GM23338 (cell line): ENCODE measurements around the gene HS6ST1. TPM values are rescaled to one million over a fixed set of nuclear protein-coding genes. Genes with fewer than 3 reads are reported as not detected.

Source experiments
- ATAC-seq: fragments of 200-7000 bp; cut with Tn5 transposase; 3 replicates; pipeline ENCODE4 v1.9.1; 2020
- DNase-seq: peaks from one replicate; pipeline ENCODE4 v3.0.0-alpha.2; 2015; ENCODE audit warnings: low spot score
- H2AFZ ChIP-seq: fragments of 200-600 bp; sonication (generic); 2 replicates; pipeline ENCODE4 v1.8.0; 2016; ENCODE audit warnings: antibody characterized with exemption, mild to moderate bottlenecking, moderate library complexity
- H3F3A ChIP-seq: fragments of 200-600 bp; sonication (generic); replicated peaks from 2 replicates; pipeline ENCODE4 v1.8.0; 2017; ENCODE audit warnings: antibody characterized with exemption, mixed run types, low read depth
- H3K27ac ChIP-seq: fragments of 200-600 bp; sonication (generic); 2 replicates; pipeline ENCODE4 v1.6.1; 2016; ENCODE audit warnings: low read depth
- H3K27me3 ChIP-seq: fragments of 200-600 bp; sonication (generic); 2 replicates; pipeline ENCODE4 v1.8.0; 2016; ENCODE audit warnings: mild to moderate bottlenecking, mixed run types, moderate library complexity; ENCODE audit not compliant: insufficient read depth
- H3K36me3 ChIP-seq: fragments of 200-600 bp; sonication (generic); 2 replicates; pipeline ENCODE4 v1.8.0; 2016; ENCODE audit warnings: mild to moderate bottlenecking; ENCODE audit not compliant: insufficient read depth
- H3K4me1 ChIP-seq: fragments of 200-600 bp; sonication (generic); 2 replicates; pipeline ENCODE4 v1.8.0; 2016; ENCODE audit warnings: mild to moderate bottlenecking, moderate library complexity; ENCODE audit not compliant: insufficient read depth
- H3K4me2 ChIP-seq: fragments of 200-600 bp; sonication (generic); 2 replicates; pipeline ENCODE4 v1.7.1; 2017; ENCODE audit warnings: mixed run types
- H3K4me3 ChIP-seq: fragments of 200-600 bp; sonication (generic); 2 replicates; pipeline ENCODE4 v1.6.1; 2016; ENCODE audit warnings: mixed run types
- H3K79me2 ChIP-seq: fragments of 200-600 bp; sonication (generic); replicated peaks from 2 replicates; pipeline ENCODE4 v1.8.0; 2017; ENCODE audit warnings: mild to moderate bottlenecking; ENCODE audit not compliant: insufficient read depth
- H3K9me2 ChIP-seq: fragments of 200-600 bp; sonication (generic); 2 replicates; pipeline ENCODE4 v1.8.0; 2017; ENCODE audit not compliant: insufficient read depth
- H4K20me1 ChIP-seq: fragments of 200-600 bp; sonication (generic); replicated peaks from 2 replicates; pipeline ENCODE4 v1.8.0; 2017; ENCODE audit warnings: mild to moderate bottlenecking; ENCODE audit not compliant: insufficient read depth
- H3K27ac Mint-ChIP-seq: 2 replicates; pipeline ENCODE4 v1.8.0; 2020; ENCODE audit warnings: inconsistent platforms, mild to moderate bottlenecking, moderate library complexity, mixed read lengths
- H3K27me3 Mint-ChIP-seq: 3 replicates; pipeline ENCODE4 v1.8.0; 2022; ENCODE audit warnings: low read depth, mild to moderate bottlenecking, moderate library complexity, mixed read lengths, inconsistent platforms; ENCODE audit not compliant: insufficient read depth, poor library complexity
- H3K36me3 Mint-ChIP-seq: 3 replicates; pipeline ENCODE4 v1.8.0; 2021; ENCODE audit warnings: low read depth, mild to moderate bottlenecking, inconsistent platforms, moderate library complexity, mixed read lengths
- H3K4me1 Mint-ChIP-seq: 3 replicates; pipeline ENCODE4 v1.8.0; 2020; ENCODE audit warnings: mild to moderate bottlenecking, inconsistent platforms, mixed read lengths
- H3K4me3 Mint-ChIP-seq: 3 replicates; pipeline ENCODE4 v1.8.0; 2021; ENCODE audit warnings: moderate library complexity, mild to moderate bottlenecking, inconsistent platforms, mixed read lengths
- H3K9me3 Mint-ChIP-seq: 3 replicates; pipeline ENCODE4 v1.8.0; 2020; ENCODE audit warnings: moderate library complexity, mild to moderate bottlenecking, inconsistent platforms, mixed read lengths
- CREB1 ChIP-seq: fragments of 250-450 bp; sonication (Bioruptor Pico); IDR thresholded peaks from 2 replicates; pipeline ENCODE4 v1.5.0; 2020; ENCODE audit warnings: low read depth, mild to moderate bottlenecking, moderate library complexity
- EZH2 ChIP-seq: fragments of 200-600 bp; sonication (generic); IDR thresholded peaks from one replicate; pipeline ENCODE4 v1.8.0; 2017; ENCODE audit warnings: antibody characterized with exemption, mild to moderate bottlenecking, low read depth; ENCODE audit not compliant: unreplicated experiment
- EZH2phosphoT487 ChIP-seq: fragments of 200-600 bp; sonication (generic); IDR thresholded peaks from one replicate; pipeline ENCODE4 v1.8.1; 2018; ENCODE audit warnings: antibody characterized with exemption; ENCODE audit not compliant: unreplicated experiment
- NANOG ChIP-seq: IDR thresholded peaks from 2 replicates; pipeline ENCODE4 v1.6.1; 2016; ENCODE audit warnings: antibody characterized with exemption, borderline replicate concordance
- STAT1 ChIP-seq: IDR thresholded peaks from one replicate; pipeline ENCODE4 v1.6.1; 2016; ENCODE audit warnings: antibody characterized with exemption; ENCODE audit not compliant: unreplicated experiment
- ZNF331 ChIP-seq: fragments of 250-450 bp; sonication (Bioruptor Pico); IDR thresholded peaks from 2 replicates; pipeline ENCODE4 v1.5.0; 2020; ENCODE audit warnings: low read depth, mild to moderate bottlenecking, moderate library complexity
- polyA plus RNA-seq: library from polyadenylated mRNA; unstranded; fragments of >200 nt; fragmentation: Nextera tagmentation; extraction: Ambion mirVana; gene quantifications from 2 replicates; pipeline ENCODE4 v1.2.1, GENCODE V29; 2016
- total RNA-seq: library from RNA; depleted of rRNA; stranded (reverse); fragments of >200 nt; shearing (Covaris generic); gene quantifications from 2 replicates; pipeline ENCODE4 v1.2.3, GENCODE V29; 2014
- TF ChIP-seq, protein P1 (sequence below): fragments of 250-450 bp; sonication (Bioruptor Pico); IDR thresholded peaks from 2 replicates; pipeline ENCODE4 v1.5.0; 2020; ENCODE audit warnings: mild to moderate bottlenecking, moderate library complexity
- TF ChIP-seq, protein P2 (sequence below): IDR thresholded peaks from 2 replicates; pipeline ENCODE4 v1.6.1; 2016; ENCODE audit warnings: antibody characterized with exemption
- TF ChIP-seq, protein P3 (sequence below), 2 experiments: fragments of 200-600 bp in 1 of 2; sonication (generic) in 1 of 2; conservative IDR thresholded peaks; 2 replicates each; pipeline versions ENCODE4 v1.5.1 to v1.6.1; 2016 to 2017; ENCODE audit warnings: antibody characterized with exemption in 2 of 2, low read depth in 2 of 2, mild to moderate bottlenecking in 2 of 2, moderate library complexity in 1 of 2

Gene HS6ST1
- total and polyA plus RNA-seq, 2 experiments from 2014 or later: 21.1 to 106 TPM

- H3K79me2 ChIP-seq: peaks cover 82% of the 10 kb centered on the region
- H3K4me1 ChIP-seq: no peaks in the 10 kb centered on the region
- H3K9me2 ChIP-seq: no peaks in the 10 kb centered on the region
- DNase-seq (no peak), ATAC-seq (no peak)
- no peak overlapping the region for H3K4me2 ChIP-seq
- no peak overlapping the region for H3K27ac ChIP-seq
- no peaks in the 10 kb centered on the region for H3K36me3 ChIP-seq
- no peak overlapping the region for H3K27ac Mint-ChIP-seq
- TF ChIP-seq STAT1 (no peak), ZNF331 (no peak), EZH2 (no peak), EZH2phosphoT487 (no peak), NANOG (no peak), CREB1 (CRISPR knock-in tag) (no peak)
- TF ChIP-seq, protein P1, sequence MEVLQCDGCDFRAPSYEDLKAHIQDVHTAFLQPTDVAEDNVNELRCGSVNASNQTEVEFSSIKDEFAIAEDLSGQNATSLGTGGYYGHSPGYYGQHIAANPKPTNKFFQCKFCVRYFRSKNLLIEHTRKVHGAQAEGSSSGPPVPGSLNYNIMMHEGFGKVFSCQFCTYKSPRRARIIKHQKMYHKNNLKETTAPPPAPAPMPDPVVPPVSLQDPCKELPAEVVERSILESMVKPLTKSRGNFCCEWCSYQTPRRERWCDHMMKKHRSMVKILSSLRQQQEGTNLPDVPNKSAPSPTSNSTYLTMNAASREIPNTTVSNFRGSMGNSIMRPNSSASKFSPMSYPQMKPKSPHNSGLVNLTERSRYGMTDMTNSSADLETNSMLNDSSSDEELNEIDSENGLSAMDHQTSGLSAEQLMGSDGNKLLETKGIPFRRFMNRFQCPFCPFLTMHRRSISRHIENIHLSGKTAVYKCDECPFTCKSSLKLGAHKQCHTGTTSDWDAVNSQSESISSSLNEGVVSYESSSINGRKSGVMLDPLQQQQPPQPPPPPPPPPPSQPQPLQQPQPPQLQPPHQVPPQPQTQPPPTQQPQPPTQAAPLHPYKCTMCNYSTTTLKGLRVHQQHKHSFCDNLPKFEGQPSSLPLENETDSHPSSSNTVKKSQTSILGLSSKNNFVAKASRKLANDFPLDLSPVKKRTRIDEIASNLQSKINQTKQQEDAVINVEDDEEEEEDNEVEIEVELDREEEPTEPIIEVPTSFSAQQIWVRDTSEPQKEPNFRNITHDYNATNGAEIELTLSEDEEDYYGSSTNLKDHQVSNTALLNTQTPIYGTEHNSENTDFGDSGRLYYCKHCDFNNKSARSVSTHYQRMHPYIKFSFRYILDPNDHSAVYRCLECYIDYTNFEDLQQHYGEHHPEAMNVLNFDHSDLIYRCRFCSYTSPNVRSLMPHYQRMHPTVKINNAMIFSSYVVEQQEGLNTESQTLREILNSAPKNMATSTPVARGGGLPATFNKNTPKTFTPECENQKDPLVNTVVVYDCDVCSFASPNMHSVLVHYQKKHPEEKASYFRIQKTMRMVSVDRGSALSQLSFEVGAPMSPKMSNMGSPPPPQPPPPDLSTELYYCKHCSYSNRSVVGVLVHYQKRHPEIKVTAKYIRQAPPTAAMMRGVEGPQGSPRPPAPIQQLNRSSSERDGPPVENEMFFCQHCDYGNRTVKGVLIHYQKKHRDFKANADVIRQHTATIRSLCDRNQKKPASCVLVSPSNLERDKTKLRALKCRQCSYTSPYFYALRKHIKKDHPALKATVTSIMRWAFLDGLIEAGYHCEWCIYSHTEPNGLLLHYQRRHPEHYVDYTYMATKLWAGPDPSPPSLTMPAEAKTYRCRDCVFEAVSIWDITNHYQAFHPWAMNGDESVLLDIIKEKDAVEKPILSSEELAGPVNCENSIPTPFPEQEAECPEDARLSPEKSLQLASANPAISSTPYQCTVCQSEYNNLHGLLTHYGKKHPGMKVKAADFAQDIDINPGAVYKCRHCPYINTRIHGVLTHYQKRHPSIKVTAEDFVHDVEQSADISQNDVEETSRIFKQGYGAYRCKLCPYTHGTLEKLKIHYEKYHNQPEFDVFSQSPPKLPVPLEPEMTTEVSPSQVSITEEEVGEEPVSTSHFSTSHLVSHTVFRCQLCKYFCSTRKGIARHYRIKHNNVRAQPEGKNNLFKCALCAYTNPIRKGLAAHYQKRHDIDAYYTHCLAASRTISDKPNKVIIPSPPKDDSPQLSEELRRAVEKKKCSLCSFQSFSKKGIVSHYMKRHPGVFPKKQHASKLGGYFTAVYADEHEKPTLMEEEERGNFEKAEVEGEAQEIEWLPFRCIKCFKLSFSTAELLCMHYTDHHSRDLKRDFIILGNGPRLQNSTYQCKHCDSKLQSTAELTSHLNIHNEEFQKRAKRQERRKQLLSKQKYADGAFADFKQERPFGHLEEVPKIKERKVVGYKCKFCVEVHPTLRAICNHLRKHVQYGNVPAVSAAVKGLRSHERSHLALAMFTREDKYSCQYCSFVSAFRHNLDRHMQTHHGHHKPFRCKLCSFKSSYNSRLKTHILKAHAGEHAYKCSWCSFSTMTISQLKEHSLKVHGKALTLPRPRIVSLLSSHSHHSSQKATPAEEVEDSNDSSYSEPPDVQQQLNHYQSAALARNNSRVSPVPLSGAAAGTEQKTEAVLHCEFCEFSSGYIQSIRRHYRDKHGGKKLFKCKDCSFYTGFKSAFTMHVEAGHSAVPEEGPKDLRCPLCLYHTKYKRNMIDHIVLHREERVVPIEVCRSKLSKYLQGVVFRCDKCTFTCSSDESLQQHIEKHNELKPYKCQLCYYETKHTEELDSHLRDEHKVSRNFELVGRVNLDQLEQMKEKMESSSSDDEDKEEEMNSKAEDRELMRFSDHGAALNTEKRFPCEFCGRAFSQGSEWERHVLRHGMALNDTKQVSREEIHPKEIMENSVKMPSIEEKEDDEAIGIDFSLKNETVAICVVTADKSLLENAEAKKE (CRISPR knock-in tag): no peak
- TF ChIP-seq, protein P2, sequence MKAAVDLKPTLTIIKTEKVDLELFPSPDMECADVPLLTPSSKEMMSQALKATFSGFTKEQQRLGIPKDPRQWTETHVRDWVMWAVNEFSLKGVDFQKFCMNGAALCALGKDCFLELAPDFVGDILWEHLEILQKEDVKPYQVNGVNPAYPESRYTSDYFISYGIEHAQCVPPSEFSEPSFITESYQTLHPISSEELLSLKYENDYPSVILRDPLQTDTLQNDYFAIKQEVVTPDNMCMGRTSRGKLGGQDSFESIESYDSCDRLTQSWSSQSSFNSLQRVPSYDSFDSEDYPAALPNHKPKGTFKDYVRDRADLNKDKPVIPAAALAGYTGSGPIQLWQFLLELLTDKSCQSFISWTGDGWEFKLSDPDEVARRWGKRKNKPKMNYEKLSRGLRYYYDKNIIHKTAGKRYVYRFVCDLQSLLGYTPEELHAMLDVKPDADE: no peak
- TF ChIP-seq, protein P3, sequence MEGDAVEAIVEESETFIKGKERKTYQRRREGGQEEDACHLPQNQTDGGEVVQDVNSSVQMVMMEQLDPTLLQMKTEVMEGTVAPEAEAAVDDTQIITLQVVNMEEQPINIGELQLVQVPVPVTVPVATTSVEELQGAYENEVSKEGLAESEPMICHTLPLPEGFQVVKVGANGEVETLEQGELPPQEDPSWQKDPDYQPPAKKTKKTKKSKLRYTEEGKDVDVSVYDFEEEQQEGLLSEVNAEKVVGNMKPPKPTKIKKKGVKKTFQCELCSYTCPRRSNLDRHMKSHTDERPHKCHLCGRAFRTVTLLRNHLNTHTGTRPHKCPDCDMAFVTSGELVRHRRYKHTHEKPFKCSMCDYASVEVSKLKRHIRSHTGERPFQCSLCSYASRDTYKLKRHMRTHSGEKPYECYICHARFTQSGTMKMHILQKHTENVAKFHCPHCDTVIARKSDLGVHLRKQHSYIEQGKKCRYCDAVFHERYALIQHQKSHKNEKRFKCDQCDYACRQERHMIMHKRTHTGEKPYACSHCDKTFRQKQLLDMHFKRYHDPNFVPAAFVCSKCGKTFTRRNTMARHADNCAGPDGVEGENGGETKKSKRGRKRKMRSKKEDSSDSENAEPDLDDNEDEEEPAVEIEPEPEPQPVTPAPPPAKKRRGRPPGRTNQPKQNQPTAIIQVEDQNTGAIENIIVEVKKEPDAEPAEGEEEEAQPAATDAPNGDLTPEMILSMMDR (conservative IDR thresholded peaks at IDR 0.05; ENCODE audit: low read depth in 2 of 2): no peak
- H2AFZ ChIP-seq: no peak overlapping the region
- no peak overlapping the region for H3K4me3 Mint-ChIP-seq
- no peaks in the 10 kb centered on the region for H3K9me3 Mint-ChIP-seq
- H3K27me3 Mint-ChIP-seq: peaks cover 6% of the 10 kb centered on the region
- no peaks in the 10 kb centered on the region for H3F3A ChIP-seq
- H3K4me3 ChIP-seq: no peak overlapping the region
- H3K4me1 Mint-ChIP-seq: peaks cover 21% of the 10 kb centered on the region
- H3K36me3 Mint-ChIP-seq: no peaks in the 10 kb centered on the region
- H3K27me3 ChIP-seq: no peaks in the 10 kb centered on the region
- H4K20me1 ChIP-seq: peaks cover 25% of the 10 kb centered on the region
Measured at GRCh38 chr2:128281852-128282245, 36.8 kb downstream of the HS6ST1 start.
